Vagina (tissue), 2 donors: ENCODE measurements around the gene TTBK1. TPM values are rescaled to one million over a fixed set of nuclear protein-coding genes. Genes with fewer than 3 reads are reported as not detected.

Experiments
- DNase-seq, 2 donors: peaks; one replicate each; pipeline ENCODE4 v3.0.0-alpha.2; 2017; ENCODE audit errors: extremely low spot score in 2 of 2
- H3K27ac ChIP-seq: fragments of 200-600 bp; sonication (generic); one replicate; pipeline ENCODE4 v1.5.1; 2019
- H3K27me3 ChIP-seq: fragments of 200-600 bp; sonication (generic); one replicate; pipeline ENCODE4 v1.5.1; 2019
- H3K36me3 ChIP-seq, 2 donors: fragments of 200-600 bp; sonication (generic); one replicate each; pipeline ENCODE4 v1.5.1; 2017 to 2019
- H3K4me1 ChIP-seq: fragments of 200-600 bp; sonication (generic); one replicate; pipeline ENCODE4 v1.5.1; 2019
- H3K4me3 ChIP-seq, 2 donors: fragments of 200-600 bp; sonication (generic); 1 replicate in 1 of 2; 2 replicates in 1 of 2; pipeline ENCODE4 v1.5.1; 2016 to 2019
- H3K9me3 ChIP-seq: fragments of 200-600 bp; sonication (generic); one replicate; pipeline ENCODE4 v1.5.1; 2019
- CTCF ChIP-seq, 3 experiments: fragments of 450-650 bp in 2 of 3; fragments of 200-600 bp in 1 of 3; sonication (generic) in 1 of 3; IDR thresholded peaks; one replicate each; pipeline ENCODE4 v1.5.1; 2017 to 2019; ENCODE audit warnings: antibody characterized with exemption in 3 of 3, mild to moderate bottlenecking in 2 of 3, moderate library complexity in 2 of 3
- POLR2A ChIP-seq, 2 donors: fragments of 450-650 bp; IDR thresholded peaks; one replicate each; pipeline ENCODE4 v1.6.1; 2017; ENCODE audit warnings: antibody characterized with exemption in 2 of 2, mild to moderate bottlenecking in 2 of 2, moderate library complexity in 2 of 2
- POLR2AphosphoS5 ChIP-seq, 2 donors: sonication (generic); formaldehyde crosslinking; IDR thresholded peaks; one replicate each; pipeline ENCODE4 v1.9.0; 2017; ENCODE audit warnings: antibody characterized with exemption in 2 of 2, mild to moderate bottlenecking in 2 of 2, low read depth in 1 of 2; ENCODE audit not compliant: insufficient read depth in 1 of 2
- intact Hi-C: fragments of 100-400 bp; cut with DNase I; formaldehyde crosslinking; loops from one replicate; pipeline ENCODE4 v1.15.1; 2023
- total RNA-seq: library from RNA; depleted of rRNA; stranded (reverse); fragments of >200 nt; gene quantifications from one replicate; pipeline ENCODE4 v1.2.3, GENCODE V29; 2016

TTBK1 gene
- total RNA-seq, 1 donor from 2014 or later: not detected

GRCh38 chr6:43261198-43261597 is 17.9 kb downstream of the TTBK1 start:
- DNase-seq: no peak
- Histone ChIP-seq H3K4me1 (no peaks in the 10 kb centered on the region), H3K9me3 (no peaks in the 10 kb centered on the region), H3K4me3 (no peak overlapping the region), H3K36me3 (no peaks in the 10 kb centered on the region), H3K27me3 (no peaks in the 10 kb centered on the region), H3K27ac (no peak overlapping the region)
- intact Hi-C loops: no loop called here
- TF ChIP-seq POLR2A (IDR thresholded peaks at IDR 0.05) (no peak), CTCF (IDR thresholded peaks at IDR 0.05) (no peak), POLR2AphosphoS5 (IDR thresholded peaks at IDR 0.05; ENCODE audit: insufficient read depth in 1 of 2, low read depth in 1 of 2) (no peak)

GRCh38 chr6:43262000-43262779 is 18.9 kb downstream of the TTBK1 start:
- DNase-seq: no peak
- H3K4me3 ChIP-seq: no peak overlapping the region
- no peak overlapping the region for H3K27ac ChIP-seq
- TF ChIP-seq POLR2A (IDR thresholded peaks at IDR 0.05) (no peak), CTCF (IDR thresholded peaks at IDR 0.05) (no peak), POLR2AphosphoS5 (IDR thresholded peaks at IDR 0.05; ENCODE audit: insufficient read depth in 1 of 2, low read depth in 1 of 2) (no peak)
- no peaks in the 10 kb centered on the region for H3K4me1 ChIP-seq
- H3K36me3 ChIP-seq: no peaks in the 10 kb centered on the region
- no peaks in the 10 kb centered on the region for H3K9me3 ChIP-seq
- no peaks in the 10 kb centered on the region for H3K27me3 ChIP-seq
- intact Hi-C loops: no loop called here

- intact Hi-C loops: no loop called here
- Histone ChIP-seq H3K27me3 (no peaks in the 10 kb centered on the region), H3K27ac (no peak overlapping the region), H3K36me3 (no peaks in the 10 kb centered on the region), H3K4me3 (no peak overlapping the region), H3K4me1 (no peaks in the 10 kb centered on the region), H3K9me3 (no peaks in the 10 kb centered on the region)
- DNase-seq: no peak
- TF ChIP-seq CTCF (IDR thresholded peaks at IDR 0.05) (no peak), POLR2A (IDR thresholded peaks at IDR 0.05) (no peak), POLR2AphosphoS5 (IDR thresholded peaks at IDR 0.05; ENCODE audit: insufficient read depth in 1 of 2, low read depth in 1 of 2) (no peak)
Observed at GRCh38 chr6:43262780-43263313, 19.6 kb downstream of the TTBK1 start.

- H3K36me3 ChIP-seq: no peaks in the 10 kb centered on the region
- H3K27me3 ChIP-seq: no peaks in the 10 kb centered on the region
- H3K4me3 ChIP-seq: no peak overlapping the region
- H3K4me1 ChIP-seq: no peaks in the 10 kb centered on the region
- H3K9me3 ChIP-seq: no peaks in the 10 kb centered on the region
- intact Hi-C loops: no loop called here
- no peak overlapping the region for H3K27ac ChIP-seq
- TF ChIP-seq POLR2AphosphoS5 (IDR thresholded peaks at IDR 0.05; ENCODE audit: insufficient read depth in 1 of 2, low read depth in 1 of 2): no peak
- peak in 2 of 3 experiments; percentile 22 to 62 for TF ChIP-seq CTCF (IDR thresholded peaks at IDR 0.05)
- TF ChIP-seq POLR2A (IDR thresholded peaks at IDR 0.05): no peak
- no peak for DNase-seq
Observed at GRCh38 chr6:43263314-43264178, 20.3 kb downstream of the TTBK1 start.
